ENCODE measurements around the gene MDP1. TPM values are rescaled to one million over a fixed set of nuclear protein-coding genes. Genes with fewer than 3 reads are reported as not detected.

MDP1 gene
- total RNA-seq, 1 experiment from 2014 or later = 8.9 TPM

- Histone ChIP-seq H3K27me3 (ENCODE audit: control insufficient read depth, insufficient read depth, low read length) (no peaks in the 10 kb centered on the region), H3K36me3 (ENCODE audit: control insufficient read depth, insufficient read depth, low read length) (no peaks in the 10 kb centered on the region), H3K4me1 (ENCODE audit: control insufficient read depth, insufficient read depth, low read length) (no peaks in the 10 kb centered on the region), H3K27ac (ENCODE audit: low read length) (no peak overlapping the region), H3K9me3 (ENCODE audit: control insufficient read depth, insufficient read depth, low read depth, low read length) (no peaks in the 10 kb centered on the region), H3K4me3 (ENCODE audit: low read depth in 2 of 2, low read length in 2 of 2) (no peak overlapping the region)
- no TSS peak for BruUV-seq (replicated peaks)
- in situ Hi-C loops (cut with HindIII; ENCODE audit: low pct_unique_long_range_greater_than_20kb, low sequenced_read_pairs) (no loop called here), intact Hi-C loops (cut with micrococcal nuclease; ENCODE audit: unreplicated experiment) (no loop called here)
- DNase-seq (ENCODE audit: low read depth, low spot score) = no peak
- ChIA-PET POLR2A (no interaction called here), CTCF (no interaction called here)
- TF ChIP-seq REST (IDR thresholded peaks at IDR 0.05; ENCODE audit: insufficient read depth in 1 of 2, low read depth in 2 of 2, low read length in 1 of 2) (no peak), CTCF (IDR thresholded peaks at IDR 0.05) (no peak), POLR2AphosphoS5 (IDR thresholded peaks at IDR 0.05; ENCODE audit: low read depth, low read length) (no peak), TCF7L2 (IDR thresholded peaks at IDR 0.05; ENCODE audit: low read depth, low read length) (no peak), SIN3A (IDR thresholded peaks at IDR 0.05; ENCODE audit: borderline replicate concordance, insufficient read depth, low read depth, low read length) (no peak)
- ATAC-seq = no peak
Observed at GRCh38 chr14:24263848-24264247, 48.0 kb upstream of the MDP1 start.

- BruUV-seq (replicated peaks) = no TSS peak
- DNase-seq (ENCODE audit: low read depth, low spot score) = no peak
- CTCF ChIA-PET = no interaction called here
Observed at GRCh38 chr14:24262821-24263733, 47.2 kb upstream of the MDP1 start, which contains the start of gene TGM1. TSS of gene TGM1 (minus strand) at chr14:24263177. CDS start at chr14:24262352, 825 bp downstream.

More at GRCh38 chr14:24262821-24263733, 47.2 kb upstream of the MDP1 start, which contains the start of gene TGM1:
- Histone ChIP-seq H3K9me3 (ENCODE audit: control insufficient read depth, insufficient read depth, low read depth, low read length) (no peaks in the 10 kb centered on the region), H3K27me3 (ENCODE audit: control insufficient read depth, insufficient read depth, low read length) (no peaks in the 10 kb centered on the region), H3K4me1 (ENCODE audit: control insufficient read depth, insufficient read depth, low read length) (no peaks in the 10 kb centered on the region), H3K4me3 (ENCODE audit: low read depth in 2 of 2, low read length in 2 of 2) (no peak within 1 kb of the TSS), H3K27ac (ENCODE audit: low read length) (no peak within 1 kb of the TSS), H3K36me3 (ENCODE audit: control insufficient read depth, insufficient read depth, low read length) (no peaks in the 10 kb centered on the region)
- POLR2A ChIA-PET = no interaction called here
- no peak for TF ChIP-seq POLR2AphosphoS5 (IDR thresholded peaks at IDR 0.05; ENCODE audit: low read depth, low read length)
- TF ChIP-seq REST (IDR thresholded peaks at IDR 0.05; ENCODE audit: insufficient read depth in 1 of 2, low read depth in 2 of 2, low read length in 1 of 2) = no peak
- TF ChIP-seq SIN3A (IDR thresholded peaks at IDR 0.05; ENCODE audit: borderline replicate concordance, insufficient read depth, low read depth, low read length) = no peak
- TF ChIP-seq CTCF (IDR thresholded peaks at IDR 0.05) = no peak
- no peak for TF ChIP-seq TCF7L2 (IDR thresholded peaks at IDR 0.05; ENCODE audit: low read depth, low read length)
- intact Hi-C loops (cut with micrococcal nuclease; ENCODE audit: unreplicated experiment) = no loop called here
- no peak for ATAC-seq
- in situ Hi-C loops (cut with HindIII; ENCODE audit: low pct_unique_long_range_greater_than_20kb, low sequenced_read_pairs) = no loop called here

Data from Panc1 (cell line).